GM10266 (cell line): ENCODE measurements around the gene EXOC3L4.

ENCODE experiments used
- DNase-seq: peaks from one replicate; pipeline ENCODE4 v3.0.0; 2012; ENCODE audit errors: extremely low spot score
- TF ChIP-seq, protein P1 (sequence below): IDR thresholded peaks from 2 replicates; pipeline ENCODE4 v1.5.1; 2012; ENCODE audit warnings: mild to moderate bottlenecking, low read depth; ENCODE audit not compliant: control insufficient read depth, insufficient read depth; ENCODE audit errors: missing control alignments

Gene EXOC3L4

DNA sequence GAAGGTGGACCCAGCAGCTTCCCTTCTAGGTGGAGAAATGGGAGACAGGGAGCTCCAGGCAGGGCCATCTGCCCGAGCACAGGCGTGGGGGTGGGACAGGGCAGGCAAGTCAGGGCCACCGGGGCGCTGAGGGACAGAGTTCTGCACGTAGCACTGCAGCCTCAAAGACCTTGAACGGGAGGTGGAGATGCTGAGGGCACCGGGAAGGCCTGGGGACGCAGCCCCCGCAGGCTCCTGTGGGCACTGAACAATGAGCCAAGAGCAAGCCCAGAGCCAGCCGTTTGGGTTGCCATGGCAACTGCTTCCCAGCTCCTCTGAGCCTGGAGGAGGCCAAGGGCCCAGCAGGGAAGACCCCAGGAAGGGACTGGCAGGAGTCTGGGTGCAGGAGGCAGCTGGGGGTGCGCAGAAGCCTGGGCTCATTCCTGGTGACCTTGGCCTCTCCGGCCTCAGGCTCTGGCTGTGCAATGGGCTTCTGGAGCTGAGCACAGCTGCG, 7.1 kb upstream of the EXOC3L4 start:
- no peak for DNase-seq
- TF ChIP-seq, protein P1, sequence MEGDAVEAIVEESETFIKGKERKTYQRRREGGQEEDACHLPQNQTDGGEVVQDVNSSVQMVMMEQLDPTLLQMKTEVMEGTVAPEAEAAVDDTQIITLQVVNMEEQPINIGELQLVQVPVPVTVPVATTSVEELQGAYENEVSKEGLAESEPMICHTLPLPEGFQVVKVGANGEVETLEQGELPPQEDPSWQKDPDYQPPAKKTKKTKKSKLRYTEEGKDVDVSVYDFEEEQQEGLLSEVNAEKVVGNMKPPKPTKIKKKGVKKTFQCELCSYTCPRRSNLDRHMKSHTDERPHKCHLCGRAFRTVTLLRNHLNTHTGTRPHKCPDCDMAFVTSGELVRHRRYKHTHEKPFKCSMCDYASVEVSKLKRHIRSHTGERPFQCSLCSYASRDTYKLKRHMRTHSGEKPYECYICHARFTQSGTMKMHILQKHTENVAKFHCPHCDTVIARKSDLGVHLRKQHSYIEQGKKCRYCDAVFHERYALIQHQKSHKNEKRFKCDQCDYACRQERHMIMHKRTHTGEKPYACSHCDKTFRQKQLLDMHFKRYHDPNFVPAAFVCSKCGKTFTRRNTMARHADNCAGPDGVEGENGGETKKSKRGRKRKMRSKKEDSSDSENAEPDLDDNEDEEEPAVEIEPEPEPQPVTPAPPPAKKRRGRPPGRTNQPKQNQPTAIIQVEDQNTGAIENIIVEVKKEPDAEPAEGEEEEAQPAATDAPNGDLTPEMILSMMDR, result no peak

DNA sequence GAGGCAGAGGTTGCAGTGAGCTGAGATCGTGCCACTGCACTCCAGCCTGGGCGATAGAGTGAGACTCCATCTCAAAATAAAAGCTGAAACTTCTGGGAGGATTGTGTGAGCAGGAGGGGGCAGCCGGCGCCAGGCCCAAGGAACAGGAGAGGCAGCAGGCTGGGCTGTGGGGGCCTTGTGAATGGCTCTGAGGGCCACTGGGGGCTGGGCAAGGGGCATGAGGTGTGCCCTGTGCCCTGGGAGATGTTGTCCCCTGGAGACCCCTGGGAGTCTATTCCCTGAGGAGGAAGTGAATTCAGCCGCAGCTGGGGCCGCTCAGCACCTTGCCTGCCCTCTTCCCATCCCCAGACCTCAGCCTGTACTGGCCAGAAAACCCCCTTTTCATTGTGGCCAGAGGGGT, 5.6 kb upstream of the EXOC3L4 start:
- TF ChIP-seq, protein P1, result no peak
- no peak for DNase-seq

GRCh38 chr14:103089386-103090335, 4.9 kb upstream of the EXOC3L4 start:
- TF ChIP-seq, protein P1, result no peak
- no peak for DNase-seq

DNA sequence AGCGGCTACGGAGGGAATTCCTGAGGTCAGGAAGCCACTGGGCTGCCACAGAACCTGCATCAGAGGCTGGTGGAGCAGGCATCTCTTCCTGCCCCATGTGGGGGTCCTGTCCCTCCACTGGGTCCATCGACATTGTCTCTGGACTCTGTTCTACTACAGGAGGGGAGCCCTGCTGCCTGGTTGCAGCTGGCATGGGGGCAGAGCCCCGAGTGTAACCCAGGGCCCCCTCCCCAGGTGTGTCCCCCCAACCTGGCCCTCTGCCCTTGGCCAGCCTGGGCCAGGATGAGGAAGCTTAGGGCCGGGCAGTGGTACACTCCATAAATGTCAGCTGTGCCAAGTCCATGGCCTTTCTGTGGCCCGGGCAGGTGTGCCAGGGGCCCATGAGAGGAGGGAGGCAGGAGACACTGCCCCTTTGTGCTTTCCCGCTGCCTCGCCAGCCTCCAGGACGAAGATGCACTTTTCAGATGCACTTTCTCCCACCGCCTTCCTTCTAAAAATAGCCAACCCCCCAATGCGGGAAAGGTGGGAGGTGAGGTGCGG, 4.0 kb upstream of the EXOC3L4 start:
- no peak for DNase-seq
- TF ChIP-seq, protein P1, result no peak

DNA sequence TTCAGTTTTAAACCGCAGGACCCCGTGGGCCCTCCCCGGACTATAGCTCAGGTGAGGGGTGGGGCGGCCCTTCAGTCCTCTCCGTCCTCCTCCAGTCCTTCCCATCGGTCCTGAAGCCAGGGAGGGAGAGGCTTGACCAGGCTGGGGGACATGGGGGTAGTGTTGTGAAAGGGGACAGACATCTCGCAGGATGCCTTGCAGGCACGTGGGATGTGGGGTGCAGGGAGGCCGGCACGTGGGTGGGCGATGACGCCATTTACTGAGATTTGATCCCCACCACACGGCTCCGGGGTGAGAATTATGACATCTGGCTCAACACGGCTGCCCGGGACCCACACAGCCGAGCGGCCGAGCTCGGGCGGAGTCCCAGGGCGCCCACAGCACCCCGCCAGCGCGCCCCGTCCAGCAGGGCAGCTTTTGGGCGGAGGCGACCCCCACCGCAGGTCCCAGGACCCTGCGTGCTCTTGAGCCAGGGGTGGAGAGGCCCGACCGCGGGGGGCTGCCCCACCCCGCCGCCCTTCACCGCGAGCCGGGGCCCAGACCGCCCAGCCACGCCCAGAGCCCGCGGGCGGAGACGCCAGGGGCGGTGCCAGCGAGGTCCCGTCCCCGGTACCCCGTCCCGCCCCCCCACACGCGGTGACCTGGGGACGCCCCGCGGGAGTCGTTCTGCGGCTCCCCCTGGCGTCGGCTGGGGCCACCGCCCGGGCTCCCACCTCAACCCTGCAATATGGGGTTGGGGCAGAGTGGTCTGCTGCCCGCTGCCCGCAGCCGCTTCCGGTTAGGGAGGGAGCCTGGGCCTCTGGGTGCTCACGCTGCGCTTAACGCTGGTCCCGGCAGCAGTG, 3.3 kb upstream of the EXOC3L4 start:
- peak; percentile 96 for DNase-seq
- TF ChIP-seq, protein P1, result peak; percentile 77

- no peak for DNase-seq
- TF ChIP-seq, protein P1, result no peak
Measured at GRCh38 chr14:103091883-103092222, 2.7 kb upstream of the EXOC3L4 start.
